Stimulated activated CD8-positive, alpha-beta memory T cell treated with anti-CD3 and anti-CD28 coated beads, Interleukin-4, amount 100 ng/mL, for 4 hours (primary cell): ENCODE results near the gene TMEM79.

Experiments
- DNase-seq, 2 donors: peaks; one replicate each; pipeline ENCODE4 v3.0.0-alpha.2; 2020; ENCODE audit warnings: low read depth in 2 of 2, low spot score in 1 of 2

Gene TMEM79

GRCh38 chr1:156284112-156284511 is at the start of gene TMEM79:
TSS of gene TMEM79 (plus strand) at chr1:156284325. CDS start at chr1:156285227, 902 bp downstream.
- DNase-seq: no peak

- no peak for DNase-seq
These were observed 48.0 kb upstream of the TMEM79 start for GRCh38 chr1:156236164-156236563.

- DNase-seq: no peak
These were observed 45.9 kb upstream of the TMEM79 start for GRCh38 chr1:156238248-156238647.

GRCh38 chr1:156241311-156241811 is 42.8 kb upstream of the TMEM79 start:
- no peak for DNase-seq

GRCh38 chr1:156241926-156242325 is 42.2 kb upstream of the TMEM79 start, which contains the start of gene BGLAP:
TSS of gene BGLAP (plus strand) at chr1:156242184. CDS start at chr1:156242232, 48 bp downstream.
- DNase-seq: no peak

GRCh38 chr1:156242738-156243137 is 41.4 kb upstream of the TMEM79 start:
- no peak for DNase-seq

- DNase-seq: no peak
These were observed 40.0 kb upstream of the TMEM79 start for GRCh38 chr1:156244126-156244525.

GRCh38 chr1:156244712-156245111 is 39.4 kb upstream of the TMEM79 start:
- DNase-seq: no peak

GRCh38 chr1:156245451-156246232 is 38.5 kb upstream of the TMEM79 start:
- DNase-seq: no peak

GRCh38 chr1:156246241-156246780 is 37.8 kb upstream of the TMEM79 start:
- DNase-seq: no peak

- no peak for DNase-seq
These were observed 37.2 kb upstream of the TMEM79 start for GRCh38 chr1:156246781-156247459.

GRCh38 chr1:156247460-156248322 is 36.4 kb upstream of the TMEM79 start, which contains the start of gene PAQR6:
TSS of gene PAQR6 (minus strand) at chr1:156248056. CDS start at chr1:156246731, 1,325 bp downstream.
- DNase-seq: no peak

GRCh38 chr1:156248323-156248683 is 35.8 kb upstream of the TMEM79 start:
- no peak for DNase-seq

GRCh38 chr1:156249593-156249992 is 34.5 kb upstream of the TMEM79 start:
- DNase-seq: no peak

- no peak for DNase-seq
These were observed 32.6 kb upstream of the TMEM79 start for GRCh38 chr1:156251527-156251926.

GRCh38 chr1:156253634-156254033 is 30.5 kb upstream of the TMEM79 start:
- no peak for DNase-seq

- DNase-seq: no peak
These were observed 26.4 kb upstream of the TMEM79 start for GRCh38 chr1:156257711-156258110.

GRCh38 chr1:156258859-156259258 is 25.3 kb upstream of the TMEM79 start:
- no peak for DNase-seq

- no peak for DNase-seq
These were observed 24.3 kb upstream of the TMEM79 start for GRCh38 chr1:156259805-156260204.

GRCh38 chr1:156260896-156261295 is 23.2 kb upstream of the TMEM79 start:
- no peak for DNase-seq
